ENCODE results near the gene SPOPL. TPM values are rescaled to one million over a fixed set of nuclear protein-coding genes. Genes with fewer than 3 reads are reported as not detected.
"Not testable (repeated sequence)": the region's sequence is repeated elsewhere in the genome, so short reads cannot be mapped to it uniquely, and the experiment has no call there.

SPOPL gene
- total RNA-seq (16.2 TPM), polyA plus RNA-seq (1 to 10 TPM; 1.3 to 2.9 (median 2.5) TPM)

DNA sequence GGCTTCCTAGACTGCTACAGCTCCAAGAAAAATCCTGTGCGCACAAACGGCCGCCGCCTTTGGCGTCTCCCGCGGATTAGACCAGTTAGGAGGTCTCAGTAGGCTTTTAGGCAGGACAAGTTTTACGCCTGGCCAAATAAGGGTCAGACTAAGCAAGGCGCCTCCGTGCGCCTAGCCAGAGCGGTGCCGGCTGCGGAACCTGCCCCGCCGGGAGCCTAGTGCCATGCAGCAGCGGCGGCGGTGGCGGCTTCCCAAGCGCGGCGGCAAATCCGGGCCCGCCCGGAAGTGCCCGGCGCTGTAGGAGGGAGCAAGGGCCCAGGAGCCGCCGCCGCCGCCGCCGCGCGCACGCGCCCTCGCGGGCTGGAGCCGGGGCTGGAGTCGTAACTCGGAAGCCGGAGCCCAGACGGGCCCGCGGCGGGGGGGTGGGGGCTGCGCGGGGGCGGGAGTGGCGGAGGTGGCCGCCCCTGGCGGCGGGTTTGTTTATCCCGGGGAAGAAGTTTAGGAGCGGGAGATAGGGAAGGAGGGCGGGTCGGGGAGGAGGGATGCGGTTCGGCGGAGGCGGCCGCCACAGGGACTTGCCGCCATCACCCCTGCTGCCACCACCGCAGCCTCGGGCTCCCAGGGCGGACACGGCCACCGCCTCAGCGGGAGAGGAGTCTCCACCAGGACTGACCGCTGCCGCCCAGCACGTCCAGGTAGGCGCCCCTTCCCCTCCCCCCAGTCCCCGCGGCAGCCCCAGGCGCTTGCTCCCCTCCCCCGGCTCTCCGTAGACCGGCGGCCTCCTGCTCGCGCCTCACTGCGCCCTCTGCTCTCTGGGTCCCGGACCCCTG lies at the start of gene SPOPL:
SPOPL (plus strand) TSS at position 346 of the 830 bp plus-strand sequence. CDS start 48,447 bp downstream, outside the sequence.
- ATAC-seq (ENCODE audit: low read depth in 2 of 2), result peak; percentile 85 to 91
- H3K27ac Mint-ChIP-seq, result peak within 1 kb of the TSS; percentile 92 to 100 (median 96)
- Histone ChIP-seq H3K36me3 (ENCODE audit: control insufficient read depth, insufficient read depth, low read length) (no peaks in the 10 kb centered on the region), H3K4me3 (ENCODE audit: low read depth, low read length) (peak within 1 kb of the TSS; percentile 95), H3K27ac (ENCODE audit: insufficient read depth, low read length, poor library complexity, severe bottlenecking) (peak within 1 kb of the TSS; percentile 45), H3K9me3 (ENCODE audit: control insufficient read depth in 2 of 2, low read length in 2 of 2) (no peaks in the 10 kb centered on the region), H3K4me1 (ENCODE audit: control insufficient read depth, insufficient read depth, low read length, poor library complexity, severe bottlenecking) (peaks cover 34% of the 10 kb centered on the region), H3K27me3 (ENCODE audit: control insufficient read depth, insufficient read depth, low read length) (no peaks in the 10 kb centered on the region)
- H3K4me3 Mint-ChIP-seq, result peak within 1 kb of the TSS; percentile 94 to 100 (median 98)
- H3K36me3 Mint-ChIP-seq, result no peaks in the 10 kb centered on the region
- peak; percentile 76 to 84 (median 80) for DNase-seq
- H3K4me1 Mint-ChIP-seq, result peaks cover 24 to 43% (median 41%) of the 10 kb centered on the region in 4 donors
- no peaks in the 10 kb centered on the region for H3K27me3 Mint-ChIP-seq
- peaks cover 0 to 1% (median 0%) of the 10 kb centered on the region in 7 donors for H3K9me3 Mint-ChIP-seq

DNA sequence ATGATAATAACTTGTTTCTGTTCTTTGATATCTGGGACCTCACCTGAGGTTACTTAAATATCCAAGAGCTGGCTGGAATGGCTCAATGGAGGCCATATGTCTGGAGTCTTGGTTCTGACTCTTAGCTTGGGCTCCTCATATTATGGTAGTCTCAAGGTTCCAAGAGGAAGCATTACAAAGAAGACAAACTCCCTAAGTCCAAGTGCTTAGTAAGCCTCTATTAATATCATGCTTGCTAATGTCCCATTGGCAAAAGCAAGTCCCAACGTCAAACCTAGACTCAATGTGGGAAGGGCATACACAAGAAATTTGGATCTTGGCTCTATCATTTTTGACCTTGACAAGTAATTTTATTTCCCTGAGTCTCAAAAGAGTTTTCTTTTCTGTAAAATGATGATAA lies 49.2 kb upstream of the SPOPL start:
- Histone ChIP-seq H3K9me3 (ENCODE audit: control insufficient read depth in 2 of 2, low read length in 2 of 2) (no peaks in the 10 kb centered on the region), H3K27me3 (ENCODE audit: control insufficient read depth, insufficient read depth, low read length) (no peaks in the 10 kb centered on the region), H3K36me3 (ENCODE audit: control insufficient read depth, insufficient read depth, low read length) (no peaks in the 10 kb centered on the region), H3K4me1 (ENCODE audit: control insufficient read depth, insufficient read depth, low read length, poor library complexity, severe bottlenecking) (no peaks in the 10 kb centered on the region), H3K27ac (ENCODE audit: insufficient read depth, low read length, poor library complexity, severe bottlenecking) (no peak overlapping the region), H3K4me3 (ENCODE audit: low read depth, low read length) (no peak overlapping the region)
- H3K4me3 Mint-ChIP-seq, result no peak overlapping the region
- no peaks in the 10 kb centered on the region for H3K36me3 Mint-ChIP-seq
- no peaks in the 10 kb centered on the region for H3K27me3 Mint-ChIP-seq
- DNase-seq (no peak), ATAC-seq (ENCODE audit: low read depth in 2 of 2) (no peak)
- peaks cover 0 to 12% (median 1%) of the 10 kb centered on the region in 7 donors for H3K9me3 Mint-ChIP-seq
- no peak overlapping the region for H3K27ac Mint-ChIP-seq
- no peaks in the 10 kb centered on the region for H3K4me1 Mint-ChIP-seq

DNA sequence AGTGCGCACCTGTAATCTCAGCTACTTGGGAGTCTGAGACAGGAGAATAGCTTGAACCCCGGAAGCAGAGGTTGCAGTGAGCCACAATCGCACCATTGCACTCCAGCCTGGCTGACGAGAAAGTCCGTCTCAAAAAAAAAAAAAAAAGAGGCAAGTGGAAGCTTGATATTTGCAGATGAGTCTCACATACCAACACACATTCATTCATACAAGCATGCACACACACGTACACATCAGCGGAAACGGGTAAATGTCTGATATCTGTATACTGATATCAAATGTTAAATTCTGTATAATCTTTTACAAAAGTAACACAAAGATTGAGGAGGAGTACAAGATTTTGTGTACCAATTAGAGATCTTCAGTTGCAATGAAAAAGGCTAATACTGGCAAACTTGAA lies 47.8 kb upstream of the SPOPL start:
- peaks cover 0 to 18% (median 8%) of the 10 kb centered on the region in 7 donors for H3K9me3 Mint-ChIP-seq

DNA sequence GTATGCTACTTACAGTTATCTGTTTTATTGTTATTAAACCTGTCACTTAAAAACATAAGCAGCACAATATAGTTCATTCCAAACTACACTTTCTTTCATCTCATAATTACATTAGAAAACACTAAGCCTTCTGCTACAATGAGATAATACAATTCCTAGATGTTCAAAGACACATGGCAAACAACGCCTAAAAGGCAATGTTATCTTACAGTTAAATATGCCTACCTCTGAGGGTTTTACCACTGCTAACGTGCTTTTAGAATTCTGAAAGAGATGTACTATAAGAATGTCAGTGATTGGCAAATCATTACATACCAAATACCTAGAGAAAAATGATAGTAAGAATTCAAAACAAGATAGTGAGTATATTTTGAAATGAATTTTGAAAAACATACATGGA lies 46.8 kb upstream of the SPOPL start:
- Mint-ChIP-seq H3K36me3 (no peaks in the 10 kb centered on the region), H3K4me3 (no peak overlapping the region), H3K4me1 (peaks cover 0 to 3% (median 0%) of the 10 kb centered on the region in 4 donors), H3K27me3 (no peaks in the 10 kb centered on the region), H3K9me3 (peaks cover 1 to 22% (median 13%) of the 10 kb centered on the region in 7 donors), H3K27ac (no peak overlapping the region)
- H3K9me3 ChIP-seq (ENCODE audit: control insufficient read depth in 2 of 2, low read length in 2 of 2), result peaks cover 0 to 5% of the 10 kb centered on the region in 2 experiments
- no peaks in the 10 kb centered on the region for H3K36me3 ChIP-seq (ENCODE audit: control insufficient read depth, insufficient read depth, low read length)
- DNase-seq (no peak), ATAC-seq (ENCODE audit: low read depth in 2 of 2) (no peak)
- H3K4me1 ChIP-seq (ENCODE audit: control insufficient read depth, insufficient read depth, low read length, poor library complexity, severe bottlenecking), result no peaks in the 10 kb centered on the region
- H3K27ac ChIP-seq (ENCODE audit: insufficient read depth, low read length, poor library complexity, severe bottlenecking), result no peak overlapping the region
- H3K27me3 ChIP-seq (ENCODE audit: control insufficient read depth, insufficient read depth, low read length), result no peaks in the 10 kb centered on the region
- H3K4me3 ChIP-seq (ENCODE audit: low read depth, low read length), result no peak overlapping the region

More for the DNA sequence above, 47.8 kb upstream of the SPOPL start:
- no peaks in the 10 kb centered on the region for H3K27me3 Mint-ChIP-seq
- no peak overlapping the region for H3K27ac ChIP-seq (ENCODE audit: insufficient read depth, low read length, poor library complexity, severe bottlenecking)
- no peak overlapping the region for H3K4me3 Mint-ChIP-seq
- ATAC-seq (ENCODE audit: low read depth in 2 of 2) (no peak), DNase-seq (no peak)
- peaks cover 0 to 4% of the 10 kb centered on the region in 2 experiments for H3K9me3 ChIP-seq (ENCODE audit: control insufficient read depth in 2 of 2, low read length in 2 of 2)
- no peaks in the 10 kb centered on the region for H3K27me3 ChIP-seq (ENCODE audit: control insufficient read depth, insufficient read depth, low read length)
- no peaks in the 10 kb centered on the region for H3K36me3 Mint-ChIP-seq
- no peak overlapping the region for H3K4me3 ChIP-seq (ENCODE audit: low read depth, low read length)
- H3K4me1 ChIP-seq (ENCODE audit: control insufficient read depth, insufficient read depth, low read length, poor library complexity, severe bottlenecking), result no peaks in the 10 kb centered on the region
- no peak overlapping the region for H3K27ac Mint-ChIP-seq
- H3K4me1 Mint-ChIP-seq, result no peaks in the 10 kb centered on the region
- H3K36me3 ChIP-seq (ENCODE audit: control insufficient read depth, insufficient read depth, low read length), result no peaks in the 10 kb centered on the region

DNA sequence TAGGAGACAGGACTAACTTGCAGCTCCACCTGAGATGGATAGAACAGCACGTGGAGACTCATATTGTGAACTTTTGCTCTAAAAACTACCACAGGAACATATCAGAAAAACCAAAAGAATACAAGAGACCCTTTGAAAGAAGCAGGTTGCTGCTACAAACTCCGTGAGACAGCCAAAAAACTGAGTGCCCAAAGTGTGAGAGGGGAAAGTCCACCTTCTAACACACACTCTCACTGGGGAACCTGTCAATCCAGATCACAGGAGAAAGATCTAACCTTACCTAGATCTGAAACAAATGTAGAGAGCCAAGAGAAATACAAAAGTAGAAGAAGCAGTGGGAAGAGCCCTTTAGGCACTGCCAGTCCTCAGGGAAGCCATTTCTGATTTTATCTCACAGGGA lies 46.3 kb upstream of the SPOPL start:
- ATAC-seq (ENCODE audit: low read depth in 2 of 2), result no peak
- peak overlapping the region in 1 of 3 donors; percentile 11 for H3K27ac Mint-ChIP-seq

DNA sequence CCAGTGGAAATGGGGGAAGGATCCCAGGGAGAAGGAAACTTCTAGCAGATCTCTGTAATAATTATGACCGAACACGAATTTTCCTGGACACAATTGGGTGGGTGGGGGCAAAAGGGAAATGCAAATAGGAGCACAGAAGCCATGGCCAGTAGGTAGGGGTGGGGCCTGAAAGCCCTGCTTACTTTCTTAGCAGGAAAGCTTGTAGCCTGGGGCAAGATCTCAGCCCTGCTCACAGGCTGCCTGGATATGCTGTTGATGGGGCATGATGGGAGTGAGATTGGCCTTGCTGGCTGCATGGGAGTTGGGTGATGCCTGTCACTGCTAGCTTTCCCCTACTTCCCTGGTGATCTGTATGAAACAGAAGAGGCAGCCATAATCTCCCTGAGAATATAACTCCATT lies 45.9 kb upstream of the SPOPL start:
- H3K4me3 Mint-ChIP-seq, result no peak overlapping the region
- Histone ChIP-seq H3K27ac (ENCODE audit: insufficient read depth, low read length, poor library complexity, severe bottlenecking) (no peak overlapping the region), H3K36me3 (ENCODE audit: control insufficient read depth, insufficient read depth, low read length) (no peaks in the 10 kb centered on the region), H3K9me3 (ENCODE audit: control insufficient read depth in 2 of 2, low read length in 2 of 2) (peaks cover 0 to 5% of the 10 kb centered on the region in 2 experiments), H3K27me3 (ENCODE audit: control insufficient read depth, insufficient read depth, low read length) (no peaks in the 10 kb centered on the region), H3K4me1 (ENCODE audit: control insufficient read depth, insufficient read depth, low read length, poor library complexity, severe bottlenecking) (no peaks in the 10 kb centered on the region), H3K4me3 (ENCODE audit: low read depth, low read length) (no peak overlapping the region)
- DNase-seq (no peak), ATAC-seq (ENCODE audit: low read depth in 2 of 2) (no peak)
- no peak overlapping the region for H3K27ac Mint-ChIP-seq
- no peaks in the 10 kb centered on the region for H3K36me3 Mint-ChIP-seq
- H3K27me3 Mint-ChIP-seq, result no peaks in the 10 kb centered on the region
- peaks cover 2 to 31% (median 13%) of the 10 kb centered on the region in 7 donors for H3K9me3 Mint-ChIP-seq
- peaks cover 0 to 3% (median 0%) of the 10 kb centered on the region in 4 donors for H3K4me1 Mint-ChIP-seq

More for the DNA sequence above, 46.3 kb upstream of the SPOPL start:
- Mint-ChIP-seq H3K4me3 (no peak overlapping the region), H3K36me3 (no peaks in the 10 kb centered on the region), H3K4me1 (peaks cover 0 to 3% (median 0%) of the 10 kb centered on the region in 4 donors), H3K9me3 (peaks cover 2 to 27% (median 13%) of the 10 kb centered on the region in 7 donors), H3K27me3 (no peaks in the 10 kb centered on the region)
- H3K9me3 ChIP-seq (ENCODE audit: control insufficient read depth in 2 of 2, low read length in 2 of 2), result peaks cover 0 to 5% of the 10 kb centered on the region in 2 experiments
- H3K27me3 ChIP-seq (ENCODE audit: control insufficient read depth, insufficient read depth, low read length), result no peaks in the 10 kb centered on the region
- H3K4me1 ChIP-seq (ENCODE audit: control insufficient read depth, insufficient read depth, low read length, poor library complexity, severe bottlenecking), result no peaks in the 10 kb centered on the region
- DNase-seq, result no peak
- H3K4me3 ChIP-seq (ENCODE audit: low read depth, low read length), result no peak overlapping the region
- H3K36me3 ChIP-seq (ENCODE audit: control insufficient read depth, insufficient read depth, low read length), result no peaks in the 10 kb centered on the region
- H3K27ac ChIP-seq (ENCODE audit: insufficient read depth, low read length, poor library complexity, severe bottlenecking), result no peak overlapping the region

DNA sequence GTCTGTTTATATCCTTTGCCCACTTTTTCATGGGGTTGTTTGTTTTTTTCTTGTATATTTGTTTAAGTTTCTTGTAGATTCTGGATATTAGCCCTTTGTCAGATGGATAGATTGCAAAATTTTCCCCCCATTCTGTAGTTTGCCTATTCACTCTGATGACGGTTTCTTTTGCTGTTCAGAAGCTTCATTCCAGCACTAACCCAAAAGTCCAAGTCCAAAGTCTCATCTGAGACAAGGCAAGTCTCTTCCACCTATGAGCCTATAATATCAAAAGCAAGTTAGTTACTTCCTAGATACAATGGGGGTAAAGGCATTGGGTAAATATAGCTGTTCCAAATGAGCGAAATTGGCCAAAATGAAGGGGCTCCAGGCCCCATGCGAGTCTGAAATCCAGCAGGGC lies 38.9 kb upstream of the SPOPL start:
- H3K9me3 ChIP-seq (ENCODE audit: control insufficient read depth in 2 of 2, low read length in 2 of 2); H3K4me3 Mint-ChIP-seq; DNase-seq; H3K4me1 ChIP-seq (ENCODE audit: control insufficient read depth, insufficient read depth, low read length, poor library complexity, severe bottlenecking); H3K27ac Mint-ChIP-seq; H3K4me1 Mint-ChIP-seq; H3K27me3 ChIP-seq (ENCODE audit: control insufficient read depth, insufficient read depth, low read length); H3K36me3 ChIP-seq (ENCODE audit: control insufficient read depth, insufficient read depth, low read length); H3K4me3 ChIP-seq (ENCODE audit: low read depth, low read length); ATAC-seq (ENCODE audit: low read depth in 2 of 2); H3K27ac ChIP-seq (ENCODE audit: insufficient read depth, low read length, poor library complexity, severe bottlenecking); H3K36me3 Mint-ChIP-seq; H3K27me3 Mint-ChIP-seq: not testable (repeated sequence)
- H3K9me3 Mint-ChIP-seq, result peaks cover 4 to 39% (median 17%) of the 10 kb centered on the region in 7 donors
